GM23248 (cell line): ENCODE data around the gene ASB3. TPM values are rescaled to one million over a fixed set of nuclear protein-coding genes. Genes with fewer than 3 reads are reported as not detected.

ENCODE experiments used
- DNase-seq: peaks from one replicate; pipeline ENCODE4 v3.0.0-alpha.2; 2015
- H2AFZ ChIP-seq: fragments of 200-600 bp; sonication (generic); 2 replicates; pipeline ENCODE4 v1.6.1; 2016; ENCODE audit warnings: antibody characterized with exemption
- H3F3A ChIP-seq: fragments of 200-600 bp; sonication (generic); 2 replicates; pipeline ENCODE4 v1.6.1; 2016; ENCODE audit warnings: mild to moderate bottlenecking, antibody characterized with exemption, mixed run types; ENCODE audit not compliant: insufficient read depth
- H3K27ac ChIP-seq: fragments of 200-600 bp; sonication (generic); 2 replicates; pipeline ENCODE4 v1.5.1; 2016; ENCODE audit warnings: mild to moderate bottlenecking
- H3K27me3 ChIP-seq: fragments of 200-600 bp; sonication (generic); replicated peaks from 2 replicates; pipeline ENCODE4 v1.6.1; 2016; ENCODE audit warnings: mild to moderate bottlenecking; ENCODE audit not compliant: insufficient read depth
- H3K36me3 ChIP-seq: fragments of 200-600 bp; sonication (generic); 2 replicates; pipeline ENCODE4 v1.6.1; 2016; ENCODE audit warnings: low read depth, mild to moderate bottlenecking
- H3K4me1 ChIP-seq: fragments of 200-600 bp; sonication (generic); 2 replicates; pipeline ENCODE4 v1.6.1; 2016; ENCODE audit warnings: mild to moderate bottlenecking; ENCODE audit not compliant: insufficient read depth
- H3K4me2 ChIP-seq: fragments of 200-600 bp; sonication (generic); one replicate; pipeline ENCODE4 v1.6.1; 2016; ENCODE audit warnings: mild to moderate bottlenecking; ENCODE audit not compliant: unreplicated experiment
- H3K4me3 ChIP-seq: fragments of 200-600 bp; sonication (generic); 2 replicates; pipeline ENCODE4 v1.5.1; 2016; ENCODE audit warnings: mild to moderate bottlenecking
- H3K79me2 ChIP-seq: fragments of 200-600 bp; sonication (generic); 2 replicates; pipeline ENCODE4 v1.6.1; 2016; ENCODE audit warnings: mild to moderate bottlenecking; ENCODE audit not compliant: insufficient read depth
- H3K9ac ChIP-seq: fragments of 200-600 bp; sonication (generic); 2 replicates; pipeline ENCODE4 v1.6.1; 2016; ENCODE audit warnings: mild to moderate bottlenecking
- H3K9me2 ChIP-seq: fragments of 200-600 bp; sonication (generic); 2 replicates; pipeline ENCODE4 v1.6.1; 2016; ENCODE audit warnings: mixed run types, mild to moderate bottlenecking, moderate library complexity; ENCODE audit not compliant: insufficient read depth
- H3K9me3 ChIP-seq: fragments of 200-600 bp; sonication (generic); one replicate; pipeline ENCODE4 v1.6.1; 2017; ENCODE audit warnings: low read depth
- H4K20me1 ChIP-seq: fragments of 200-600 bp; sonication (generic); 2 replicates; pipeline ENCODE4 v1.6.0; 2016; ENCODE audit not compliant: insufficient read depth
- EZH2 ChIP-seq: fragments of 200-600 bp; sonication (generic); IDR thresholded peaks from 2 replicates; pipeline ENCODE4 v1.6.1; 2018; ENCODE audit warnings: antibody characterized with exemption, mild to moderate bottlenecking; ENCODE audit not compliant: insufficient read depth, poor library complexity, severe bottlenecking
- EZH2phosphoT487 ChIP-seq: fragments of 200-600 bp; sonication (generic); IDR thresholded peaks from 2 replicates; pipeline ENCODE4 v1.6.1; 2018; ENCODE audit warnings: antibody characterized with exemption, moderate library complexity, mild to moderate bottlenecking, low read depth; ENCODE audit not compliant: insufficient read depth
- WGBS, 2 experiments: methylation state at CpG; one replicate each; pipeline ENCODE4 v1.1.6; 2015 to 2017; ENCODE audit warnings: low lambda C conversion rate in 2 of 2, low coverage in 1 of 2; ENCODE audit errors: missing lambda C conversion rate in 2 of 2; 5-methylcytosine and 5-hydroxymethylcytosine counted together
- in situ Hi-C: fragments of 300-500 bp; cut with MboI; formaldehyde crosslinking; loops from 2 replicates; pipeline ENCODE4 v1.15.0; 2020
- polyA plus RNA-seq: library from polyadenylated mRNA; unstranded; fragments of >200 nt; fragmentation: Nextera tagmentation; extraction: Ambion mirVana; gene quantifications from 2 replicates; pipeline ENCODE4 v1.2.1, GENCODE V29; 2016
- total RNA-seq: library from RNA; depleted of rRNA; stranded (reverse); fragments of >200 nt; shearing (Covaris generic); gene quantifications from 2 replicates; pipeline ENCODE4 v1.2.3, GENCODE V29; 2014

ASB3 gene
- total and polyA plus RNA-seq, 2 experiments from 2014 or later: 19.9 to 23.0 TPM

DNA sequence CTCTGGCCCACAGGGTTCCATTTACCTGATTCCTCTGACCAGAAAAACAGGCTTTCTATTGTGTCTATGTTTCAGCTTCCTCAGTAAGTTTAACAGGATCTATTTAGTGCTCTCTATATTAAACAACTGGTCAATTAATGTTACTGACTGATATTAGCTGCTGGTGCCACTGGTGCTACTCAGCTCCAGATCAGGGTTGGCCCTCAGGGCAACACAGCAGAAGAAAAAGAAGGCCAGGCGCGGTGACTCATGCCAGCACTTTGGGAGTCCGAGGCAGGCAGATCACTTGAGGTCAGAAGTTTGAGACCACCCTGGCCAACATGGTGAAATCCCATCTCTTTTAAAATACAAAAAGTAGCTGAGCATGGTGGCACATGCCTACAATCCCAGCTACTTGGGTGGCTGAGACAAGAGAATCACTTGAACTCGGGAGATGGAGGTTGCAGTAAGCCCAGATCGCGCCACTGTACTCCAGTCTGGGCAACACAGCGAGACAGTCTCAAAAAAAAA lies 75.4 kb downstream of the ASB3 start:
- Histone ChIP-seq H3K9me3 (no peaks in the 10 kb centered on the region), H3K27me3 (no peaks in the 10 kb centered on the region), H3K27ac (no peak overlapping the region), H4K20me1 (no peaks in the 10 kb centered on the region), H3K9me2 (no peaks in the 10 kb centered on the region), H2AFZ (no peak overlapping the region), H3K36me3 (peaks cover 5% of the 10 kb centered on the region; the same call in 1 of the 2 replicates), H3K79me2 (no peaks in the 10 kb centered on the region), H3K9ac (no peak overlapping the region), H3K4me3 (no peak overlapping the region), H3K4me1 (no peaks in the 10 kb centered on the region), H3F3A (no peaks in the 10 kb centered on the region), H3K4me2 (no peak overlapping the region)
- WGBS, 2 experiments: 95 to 96% methylated on average over 7 of the region's 7 CpGs
- no peak for TF ChIP-seq EZH2phosphoT487
- no peak for TF ChIP-seq EZH2
- in situ Hi-C loops: no loop called here
- DNase-seq: no peak

DNA sequence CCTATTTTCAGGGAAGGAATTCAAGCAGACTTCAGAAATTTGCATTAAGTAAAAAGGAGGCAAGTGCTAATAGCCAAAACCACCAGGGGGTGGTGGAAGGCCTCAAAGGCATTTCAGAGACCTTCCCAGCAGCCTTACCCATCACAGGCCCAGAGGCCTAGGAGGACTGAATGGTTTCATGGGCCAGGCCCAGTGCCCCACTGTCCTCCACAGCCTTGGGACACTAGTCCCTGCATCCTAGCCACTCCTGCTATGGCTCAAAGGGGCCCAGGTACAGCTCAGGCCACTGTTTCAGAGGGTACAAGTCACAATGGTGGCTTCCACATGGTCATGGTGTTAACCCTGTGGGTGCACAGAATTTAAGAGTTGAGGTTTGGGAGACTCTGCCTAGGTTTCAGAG lies 77.8 kb downstream of the ASB3 start:
- no peaks in the 10 kb centered on the region for H3K9me2 ChIP-seq
- DNase-seq: no peak
- in situ Hi-C loops: no loop called here
- TF ChIP-seq EZH2phosphoT487: no peak
- no peak for TF ChIP-seq EZH2
- no peaks in the 10 kb centered on the region for H3K9me3 ChIP-seq
- H3K4me2 ChIP-seq: no peak overlapping the region
- H3K27ac ChIP-seq: no peak overlapping the region
- H3K27me3 ChIP-seq: no peaks in the 10 kb centered on the region
- H4K20me1 ChIP-seq: no peaks in the 10 kb centered on the region
- H3K4me1 ChIP-seq: no peaks in the 10 kb centered on the region
- H3K36me3 ChIP-seq: peaks cover 5% of the 10 kb centered on the region; the same call in 1 of the 2 replicates
- no peaks in the 10 kb centered on the region for H3F3A ChIP-seq
- no peak overlapping the region for H2AFZ ChIP-seq
- H3K79me2 ChIP-seq: no peaks in the 10 kb centered on the region
- H3K4me3 ChIP-seq: no peak overlapping the region
- H3K9ac ChIP-seq: no peak overlapping the region

DNA sequence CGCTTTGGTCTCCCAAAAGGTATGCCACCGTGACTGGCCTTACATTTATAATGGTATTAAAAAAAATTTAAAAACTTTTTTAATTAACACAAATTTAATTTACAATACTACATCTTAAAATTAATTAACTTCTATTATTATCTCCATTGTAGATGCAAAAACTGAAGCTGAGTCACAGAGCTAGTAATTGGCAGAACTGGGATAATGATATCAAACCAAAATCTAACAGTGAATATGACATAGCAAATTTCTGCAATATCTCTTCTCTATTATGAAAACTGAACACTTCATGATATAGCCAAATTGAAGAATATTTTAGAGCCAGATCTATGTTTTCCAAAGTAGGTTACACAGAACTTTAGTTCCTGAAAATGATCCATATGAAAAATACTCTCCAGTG lies 85.5 kb downstream of the ASB3 start:
- Histone ChIP-seq H3K4me2 (no peak overlapping the region), H3K9ac (no peak overlapping the region), H3F3A (no peaks in the 10 kb centered on the region), H2AFZ (no peak overlapping the region), H3K27me3 (no peaks in the 10 kb centered on the region), H3K9me2 (no peaks in the 10 kb centered on the region), H4K20me1 (no peaks in the 10 kb centered on the region), H3K79me2 (no peaks in the 10 kb centered on the region), H3K36me3 (no peaks in the 10 kb centered on the region; the same call in none of the 2 replicates), H3K9me3 (no peaks in the 10 kb centered on the region), H3K27ac (no peak overlapping the region), H3K4me1 (no peaks in the 10 kb centered on the region), H3K4me3 (no peak overlapping the region)
- no peak for TF ChIP-seq EZH2phosphoT487
- TF ChIP-seq EZH2: no peak
- 96 to 100% methylated on average over 2 of the region's 2 CpGs for WGBS, 2 experiments
- no peak for DNase-seq
- in situ Hi-C loops: no loop called here

DNA sequence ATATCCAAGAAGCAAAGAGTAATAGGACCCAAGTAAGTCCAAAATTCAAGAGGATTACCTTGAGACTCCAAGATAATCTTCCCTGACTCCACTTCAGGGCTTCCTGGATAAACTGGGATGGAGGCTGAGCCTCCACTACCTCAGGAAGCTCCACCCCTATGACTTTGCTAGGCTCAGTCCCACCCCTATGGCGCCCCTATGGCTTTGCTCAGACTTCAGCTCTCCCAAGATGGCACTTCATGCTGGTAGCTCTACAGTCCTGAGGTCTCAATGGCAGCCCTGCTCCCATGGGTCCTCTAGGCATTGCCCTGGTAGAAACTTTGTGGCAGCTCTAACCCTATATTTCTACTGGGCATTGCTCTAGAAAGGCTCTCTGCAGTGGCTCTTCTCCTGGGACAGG lies 89.1 kb downstream of the ASB3 start:
- Histone ChIP-seq H3K4me3 (no peak overlapping the region), H3K9ac (no peak overlapping the region), H3K27me3 (no peaks in the 10 kb centered on the region), H3K27ac (no peak overlapping the region), H3K79me2 (no peaks in the 10 kb centered on the region), H3K36me3 (no peaks in the 10 kb centered on the region; the same call in none of the 2 replicates), H3F3A (no peaks in the 10 kb centered on the region), H3K9me3 (no peaks in the 10 kb centered on the region), H4K20me1 (no peaks in the 10 kb centered on the region), H3K9me2 (no peaks in the 10 kb centered on the region), H2AFZ (no peak overlapping the region), H3K4me1 (no peaks in the 10 kb centered on the region), H3K4me2 (no peak overlapping the region)
- in situ Hi-C loops: no loop called here
- DNase-seq: no peak
- 100% methylated on average over 1 of the region's 1 CpG for WGBS, 2 experiments
- TF ChIP-seq EZH2 (no peak), EZH2phosphoT487 (no peak)

DNA sequence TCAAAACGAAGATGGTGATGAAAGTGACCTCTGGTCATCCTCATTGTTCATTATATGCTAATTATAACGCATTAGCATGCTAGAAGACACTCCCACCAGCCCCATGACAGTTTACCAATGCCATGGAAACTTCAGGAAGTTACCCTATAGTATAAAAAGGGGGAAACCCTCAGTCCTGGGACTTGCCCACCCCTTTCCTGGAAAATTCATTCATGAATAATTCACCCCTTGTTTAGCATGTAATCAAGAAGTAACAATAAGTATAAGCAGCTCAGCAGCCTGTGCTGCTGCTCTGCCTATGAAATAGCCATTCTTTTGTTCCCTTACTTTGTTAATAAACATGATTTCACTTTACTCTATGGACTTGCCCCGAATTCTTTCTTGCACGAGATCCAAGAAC lies 89.7 kb downstream of the ASB3 start:
- Histone ChIP-seq H3K27ac (no peak overlapping the region), H3K4me2 (no peak overlapping the region), H3K27me3 (no peaks in the 10 kb centered on the region), H3K9me2 (no peaks in the 10 kb centered on the region), H2AFZ (no peak overlapping the region), H3K9me3 (no peaks in the 10 kb centered on the region), H3K4me3 (no peak overlapping the region), H4K20me1 (no peaks in the 10 kb centered on the region), H3K79me2 (no peaks in the 10 kb centered on the region), H3K36me3 (no peaks in the 10 kb centered on the region; the same call in none of the 2 replicates), H3F3A (no peaks in the 10 kb centered on the region), H3K4me1 (no peaks in the 10 kb centered on the region), H3K9ac (no peak overlapping the region)
- 90 to 96% methylated on average over 4 of the region's 4 CpGs for WGBS, 2 experiments
- no peak for TF ChIP-seq EZH2
- TF ChIP-seq EZH2phosphoT487: no peak
- no peak for DNase-seq
- in situ Hi-C loops: no loop called here
